ENCODE measurements around the gene SPATC1L.
"Not testable (repeated sequence)": the region's sequence is repeated elsewhere in the genome, so short reads cannot be mapped to it uniquely, and the experiment has no call there.

Gene SPATC1L

DNA sequence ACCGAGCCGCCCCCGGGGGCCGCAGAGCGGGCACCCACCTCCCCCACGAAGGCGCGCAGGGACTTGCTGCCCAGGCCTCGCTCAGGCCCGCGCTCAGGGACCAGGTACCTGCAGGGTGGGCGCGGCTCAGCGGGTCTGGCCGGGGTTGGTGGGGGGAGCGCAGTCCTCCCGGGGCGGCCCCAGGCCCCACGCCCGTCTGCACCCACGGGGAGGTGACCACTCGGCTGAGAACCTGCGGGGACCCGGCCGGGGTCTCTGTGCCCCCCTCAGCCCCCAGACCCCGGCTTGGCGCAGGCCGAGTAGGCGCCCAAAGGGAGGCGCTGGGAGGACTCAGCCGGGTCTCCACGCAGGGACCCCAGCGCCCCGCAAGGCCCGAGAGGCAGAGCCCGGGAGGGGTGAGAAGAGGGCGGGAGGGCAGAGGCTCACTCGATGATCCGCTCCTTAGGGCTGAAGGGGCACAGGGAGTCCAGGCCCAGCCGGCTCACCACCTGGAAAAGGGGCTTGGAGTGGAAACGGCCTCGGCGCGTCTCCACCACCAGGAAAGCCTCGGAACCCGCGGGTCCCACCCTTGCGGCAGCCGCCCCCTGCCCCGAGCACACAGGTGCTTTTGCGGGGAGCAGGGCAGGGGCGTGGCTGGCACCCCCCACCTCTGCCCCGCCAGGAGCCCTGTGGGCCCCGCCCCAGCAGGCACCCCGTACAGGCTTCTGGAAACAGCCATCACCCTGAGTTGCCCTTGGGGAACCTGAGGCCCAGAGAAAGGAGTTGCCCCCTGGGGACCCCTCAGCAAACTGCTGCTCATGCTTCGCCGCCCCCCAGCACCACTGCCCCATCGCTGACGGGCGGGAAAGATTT lies 38.2 kb downstream of the SPATC1L start:
- DNase-seq (ENCODE audit: low read depth): no peak
- TF ChIP-seq, protein P1, sequence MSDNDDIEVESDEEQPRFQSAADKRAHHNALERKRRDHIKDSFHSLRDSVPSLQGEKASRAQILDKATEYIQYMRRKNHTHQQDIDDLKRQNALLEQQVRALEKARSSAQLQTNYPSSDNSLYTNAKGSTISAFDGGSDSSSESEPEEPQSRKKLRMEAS (IDR thresholded peaks at IDR 0.05; ENCODE audit: low read depth, low read length): no peak
- TF ChIP-seq CTCF (IDR thresholded peaks at IDR 0.05; ENCODE audit: low read depth, low read length): no peak
- no peak for TF ChIP-seq POLR2A (IDR thresholded peaks at IDR 0.05; ENCODE audit: extremely low read depth, insufficient read length)
- no peak for TF ChIP-seq MYC (IDR thresholded peaks at IDR 0.05; ENCODE audit: low read depth, low read length)
- no peak overlapping the region for H3K4me3 ChIP-seq (ENCODE audit: low read depth, low read length)

GRCh38 chr21:46145159-46145839 lies 39.0 kb downstream of the SPATC1L start:
- no peak overlapping the region for H3K4me3 ChIP-seq (ENCODE audit: low read depth, low read length)
- no peak for DNase-seq (ENCODE audit: low read depth)
- no peak for TF ChIP-seq MYC (IDR thresholded peaks at IDR 0.05; ENCODE audit: low read depth, low read length)

DNA sequence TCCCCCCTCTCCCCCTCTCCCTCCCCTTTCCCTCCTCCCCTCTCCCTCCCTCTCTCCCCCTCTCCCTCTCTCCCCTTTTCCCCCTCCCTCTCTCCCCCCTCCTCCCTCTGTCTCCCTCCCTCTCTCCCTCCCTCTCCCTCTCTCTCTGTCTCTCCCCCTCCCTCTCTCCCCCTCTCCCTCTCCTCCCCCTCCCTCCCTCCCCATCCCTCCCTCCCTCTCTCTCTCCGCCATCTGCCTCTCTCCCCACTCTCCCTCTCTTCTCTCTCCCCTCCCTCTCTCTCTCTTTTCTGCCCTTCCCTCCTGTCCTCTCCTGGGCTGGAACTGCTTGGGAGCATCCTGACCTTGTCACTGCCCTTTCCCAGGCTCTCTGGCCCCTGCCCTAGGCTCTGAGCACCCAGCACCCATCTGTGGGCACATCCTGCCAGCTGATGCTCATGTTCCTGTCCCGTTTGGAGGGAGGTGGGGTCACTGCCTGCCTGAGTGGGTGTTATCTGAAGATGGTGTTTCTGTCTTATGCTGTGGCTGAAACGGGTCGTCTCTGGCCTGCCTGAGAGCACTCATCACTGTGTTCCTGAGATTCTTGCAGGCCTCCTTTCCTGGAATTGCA lies 39.7 kb downstream of the SPATC1L start:
- H3K4me3 ChIP-seq (ENCODE audit: low read depth, low read length): no peak overlapping the region
- DNase-seq (ENCODE audit: low read depth): no peak
- no peak for TF ChIP-seq POLR2A (IDR thresholded peaks at IDR 0.05; ENCODE audit: extremely low read depth, insufficient read length)
- TF ChIP-seq CTCF (IDR thresholded peaks at IDR 0.05; ENCODE audit: low read depth, low read length): no peak
- TF ChIP-seq, protein P1 (IDR thresholded peaks at IDR 0.05; ENCODE audit: low read depth, low read length): no peak
- TF ChIP-seq MYC (IDR thresholded peaks at IDR 0.05; ENCODE audit: low read depth, low read length): no peak

DNA sequence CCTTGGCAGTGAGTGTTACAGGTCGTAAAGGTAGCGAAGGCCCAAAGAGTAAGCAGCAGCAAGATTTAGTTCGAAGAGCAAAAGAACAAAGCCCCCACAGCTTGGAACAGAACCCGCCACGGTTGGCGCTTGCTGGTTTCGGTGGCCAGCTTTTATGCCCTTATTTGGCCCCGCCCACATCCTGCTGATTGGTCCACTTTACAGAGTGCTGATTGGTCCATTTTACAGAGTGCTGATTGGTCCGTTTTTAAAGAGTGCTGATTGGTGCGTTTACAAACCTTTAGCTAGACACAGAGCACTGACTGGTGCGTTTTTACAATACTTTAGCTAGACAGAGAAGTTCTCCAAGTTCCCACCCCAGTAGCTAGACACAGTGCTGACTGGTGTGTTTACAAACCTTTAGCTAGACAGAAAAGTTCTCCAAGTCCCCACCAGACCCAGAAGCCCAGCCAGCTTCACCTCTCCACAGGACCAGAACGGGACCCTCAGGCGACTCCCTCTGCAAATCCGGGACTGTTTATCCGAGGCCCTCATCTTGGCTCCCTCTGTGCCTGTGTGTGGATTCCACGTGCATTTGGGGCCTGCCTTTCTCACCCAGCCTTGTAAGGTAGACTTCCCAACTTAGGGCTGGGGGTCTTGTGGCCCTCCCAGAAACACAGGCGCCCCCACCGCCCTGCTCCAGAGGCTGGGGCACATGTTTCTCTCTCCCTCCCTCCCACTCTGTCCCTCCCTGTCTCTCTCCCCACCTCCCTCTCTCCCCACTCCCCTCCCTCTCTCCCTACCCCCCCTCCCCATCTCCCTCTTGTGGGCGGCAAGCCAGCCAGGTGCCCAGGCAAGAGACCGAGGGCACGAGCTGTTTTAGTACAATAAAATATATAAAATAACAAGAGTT lies 41.4 kb downstream of the SPATC1L start:
- no peak for DNase-seq (ENCODE audit: low read depth)
- no peak overlapping the region for H3K4me3 ChIP-seq (ENCODE audit: low read depth, low read length)

GRCh38 chr21:46141767-46142581 lies 42.3 kb downstream of the SPATC1L start:
- DNase-seq (ENCODE audit: low read depth): no peak
- TF ChIP-seq CTCF (IDR thresholded peaks at IDR 0.05; ENCODE audit: low read depth, low read length): no peak
- no peak for TF ChIP-seq MYC (IDR thresholded peaks at IDR 0.05; ENCODE audit: low read depth, low read length)
- TF ChIP-seq POLR2A (IDR thresholded peaks at IDR 0.05; ENCODE audit: extremely low read depth, insufficient read length): no peak
- TF ChIP-seq, protein P1 (IDR thresholded peaks at IDR 0.05; ENCODE audit: low read depth, low read length): no peak
- no peak overlapping the region for H3K4me3 ChIP-seq (ENCODE audit: low read depth, low read length)

More for the DNA sequence above, 41.4 kb downstream of the SPATC1L start:
- TF ChIP-seq POLR2A (IDR thresholded peaks at IDR 0.05; ENCODE audit: extremely low read depth, insufficient read length): no peak
- no peak for TF ChIP-seq MYC (IDR thresholded peaks at IDR 0.05; ENCODE audit: low read depth, low read length)
- no peak for TF ChIP-seq CTCF (IDR thresholded peaks at IDR 0.05; ENCODE audit: low read depth, low read length)
- TF ChIP-seq, protein P1 (IDR thresholded peaks at IDR 0.05; ENCODE audit: low read depth, low read length): no peak

GRCh38 chr21:46140352-46141003 lies 43.8 kb downstream of the SPATC1L start:
- DNase-seq (ENCODE audit: low read depth); H3K4me3 ChIP-seq (ENCODE audit: low read depth, low read length): not testable (repeated sequence)

Data from NB4 (cell line).